HG03571 (cell line): ENCODE measurements around the gene STX4.

Source experiments
- ATAC-seq: cut with Tn5 transposase; IDR thresholded peaks from one replicate; pipeline ENCODE4 v1.9.1; 2021; ENCODE audit not compliant: unreplicated experiment

STX4 gene, protein sequence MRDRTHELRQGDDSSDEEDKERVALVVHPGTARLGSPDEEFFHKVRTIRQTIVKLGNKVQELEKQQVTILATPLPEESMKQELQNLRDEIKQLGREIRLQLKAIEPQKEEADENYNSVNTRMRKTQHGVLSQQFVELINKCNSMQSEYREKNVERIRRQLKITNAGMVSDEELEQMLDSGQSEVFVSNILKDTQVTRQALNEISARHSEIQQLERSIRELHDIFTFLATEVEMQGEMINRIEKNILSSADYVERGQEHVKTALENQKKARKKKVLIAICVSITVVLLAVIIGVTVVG

DNA sequence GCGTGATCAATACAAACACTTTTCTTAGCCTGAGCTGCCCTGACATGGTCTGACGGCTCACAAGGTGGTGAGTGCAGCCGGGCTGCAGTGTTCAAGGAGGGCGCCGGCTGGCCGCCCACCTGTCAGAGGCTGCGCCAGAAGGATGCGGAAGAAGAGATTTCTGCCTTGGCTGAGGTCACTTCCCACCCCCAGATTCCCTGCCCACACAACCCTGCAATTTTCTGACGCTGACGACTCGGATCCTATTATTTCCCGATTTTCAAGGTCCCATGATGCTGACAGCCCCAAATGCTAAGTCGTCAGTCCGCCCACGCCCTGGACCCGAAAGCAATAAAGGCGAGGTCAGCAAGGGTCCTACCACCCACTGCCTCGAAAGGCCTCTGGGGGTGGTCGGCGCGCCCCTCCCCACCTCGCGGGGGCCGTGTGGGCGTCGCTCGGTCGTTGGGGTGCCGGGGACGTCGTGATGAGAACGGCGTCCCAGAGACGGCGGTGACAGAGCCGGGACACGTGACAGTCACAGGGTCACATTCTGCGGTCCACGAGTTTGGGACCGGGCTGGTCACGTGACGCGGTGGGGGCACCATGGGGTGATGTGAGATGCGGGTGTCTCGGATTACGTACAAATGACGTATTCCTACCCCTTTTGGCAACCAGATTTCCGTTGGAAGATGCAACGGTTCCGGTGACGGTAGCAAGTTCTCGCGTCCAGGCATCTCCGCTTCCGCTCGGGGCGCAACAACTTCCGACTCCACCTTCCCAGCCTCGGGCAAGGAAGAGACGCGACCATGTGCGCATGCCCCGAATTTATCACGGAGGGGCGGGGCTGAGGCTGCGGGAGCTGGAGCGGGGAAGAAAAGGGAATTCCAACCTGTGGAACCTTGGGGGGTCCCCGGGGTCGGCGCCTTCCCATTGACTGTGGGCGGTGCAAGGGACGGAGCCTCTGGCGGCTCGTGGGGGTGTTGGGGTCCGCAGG, at the start of gene STX4:
Gene STX4, plus strand, starts transcription at position 823 of the 973 bp plus-strand sequence. CDS start 248 bp downstream, outside the sequence.
- peak; percentile 65 for ATAC-seq

DNA sequence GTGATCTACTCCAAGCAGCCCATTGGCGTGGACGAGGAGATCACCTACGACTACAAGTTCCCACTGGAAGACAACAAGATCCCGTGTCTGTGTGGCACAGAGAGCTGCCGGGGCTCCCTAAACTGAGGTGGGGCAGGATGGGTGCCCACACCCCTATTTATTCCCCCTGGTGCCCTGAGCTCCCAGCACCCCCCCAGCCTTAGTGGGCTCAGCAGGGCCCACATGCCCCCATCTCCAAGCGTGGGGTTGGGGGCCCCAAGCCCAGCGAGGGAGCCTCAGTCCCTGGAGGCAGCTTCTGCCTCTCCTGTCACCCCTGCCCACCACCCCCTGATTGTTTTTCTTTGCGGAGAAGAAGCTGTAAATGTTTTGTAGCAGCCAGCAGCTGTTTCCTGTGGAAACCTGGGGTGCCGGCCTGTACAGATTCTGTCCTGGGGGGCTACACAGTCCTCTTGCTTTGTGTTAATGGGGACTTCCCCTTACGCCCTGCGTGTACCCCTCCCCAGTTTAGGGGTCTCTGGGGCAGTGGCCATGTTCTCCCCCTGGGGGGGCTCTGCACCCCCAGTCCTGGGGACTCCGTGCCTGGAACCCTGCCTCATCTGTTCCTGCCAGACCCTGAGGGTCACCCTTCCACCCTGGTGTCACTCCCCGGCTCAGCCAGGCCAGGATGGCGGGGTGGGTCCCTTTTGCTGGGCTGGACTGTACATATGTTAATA, 49.3 kb upstream of the STX4 start:
- no peak for ATAC-seq

DNA sequence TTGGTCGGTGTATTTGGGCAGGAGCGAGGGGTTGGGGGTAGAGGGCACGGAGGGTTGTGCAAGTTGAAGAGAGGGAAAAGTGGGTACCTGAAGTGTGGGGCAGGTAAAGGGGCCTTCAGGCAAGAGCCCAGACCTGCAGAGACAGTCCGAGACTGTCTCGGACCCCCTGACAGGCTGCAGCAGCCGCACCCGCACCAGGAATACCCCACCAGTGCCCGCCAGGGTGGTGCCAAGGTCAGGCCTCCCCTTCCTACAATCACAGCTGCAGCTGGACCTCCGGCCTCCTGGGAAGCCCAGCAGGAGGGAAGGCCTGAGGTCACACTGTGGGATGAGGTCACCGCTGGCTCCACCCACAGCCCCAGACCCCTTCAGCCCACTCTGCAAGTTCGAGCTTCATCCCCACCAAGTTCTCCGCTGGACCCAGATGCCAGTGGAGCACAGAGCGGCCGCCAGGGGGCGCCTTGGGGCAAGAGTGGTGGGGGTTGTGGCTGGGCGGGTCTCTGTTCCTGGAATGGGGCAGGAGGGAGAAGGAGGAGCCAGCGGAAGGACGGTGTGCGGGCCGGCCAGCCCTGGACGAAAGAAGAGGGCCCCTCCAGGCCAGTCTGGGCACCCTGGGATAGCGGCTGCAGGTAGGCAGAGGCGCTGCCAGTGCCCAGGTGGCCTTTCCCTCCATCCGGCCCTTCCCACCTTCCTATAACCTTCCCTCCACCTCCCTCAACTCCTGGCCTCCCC, 48.5 kb upstream of the STX4 start, which contains the start of gene HSD3B7:
Gene HSD3B7, plus strand, starts transcription at position 539 of the 732 bp plus-strand sequence. CDS start 452 bp downstream, outside the sequence.
- no peak for ATAC-seq

DNA sequence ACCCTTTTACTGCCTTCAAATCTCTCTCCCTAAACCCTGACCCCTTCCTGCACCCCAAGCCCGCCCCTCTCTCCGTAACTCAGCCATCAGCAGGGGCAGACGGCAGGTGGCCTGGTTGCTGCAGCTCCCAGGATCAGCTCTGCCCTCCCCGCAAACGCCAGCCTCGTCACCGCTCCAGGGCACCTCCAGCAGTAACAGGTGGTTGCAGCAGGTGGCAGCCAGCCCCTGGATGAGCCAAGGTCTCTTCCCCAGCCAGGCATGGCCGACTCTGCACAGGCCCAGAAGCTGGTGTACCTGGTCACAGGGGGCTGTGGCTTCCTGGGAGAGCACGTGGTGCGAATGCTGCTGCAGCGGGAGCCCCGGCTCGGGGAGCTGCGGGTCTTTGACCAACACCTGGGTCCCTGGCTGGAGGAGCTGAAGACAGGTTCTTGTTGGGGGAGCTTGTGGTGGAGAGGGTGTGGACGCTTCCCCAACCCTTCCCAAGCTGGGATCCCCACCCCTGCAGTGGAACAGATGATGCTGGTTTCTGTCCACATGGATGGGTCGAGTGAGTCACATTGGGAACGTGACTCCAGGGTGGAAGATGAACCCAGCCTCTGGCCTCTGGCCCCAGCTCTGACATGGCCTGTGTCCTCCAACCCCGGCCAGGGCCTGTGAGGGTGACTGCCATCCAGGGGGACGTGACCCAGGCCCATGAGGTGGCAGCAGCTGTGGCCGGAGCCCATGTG, 47.8 kb upstream of the STX4 start:
- ATAC-seq: no peak

DNA sequence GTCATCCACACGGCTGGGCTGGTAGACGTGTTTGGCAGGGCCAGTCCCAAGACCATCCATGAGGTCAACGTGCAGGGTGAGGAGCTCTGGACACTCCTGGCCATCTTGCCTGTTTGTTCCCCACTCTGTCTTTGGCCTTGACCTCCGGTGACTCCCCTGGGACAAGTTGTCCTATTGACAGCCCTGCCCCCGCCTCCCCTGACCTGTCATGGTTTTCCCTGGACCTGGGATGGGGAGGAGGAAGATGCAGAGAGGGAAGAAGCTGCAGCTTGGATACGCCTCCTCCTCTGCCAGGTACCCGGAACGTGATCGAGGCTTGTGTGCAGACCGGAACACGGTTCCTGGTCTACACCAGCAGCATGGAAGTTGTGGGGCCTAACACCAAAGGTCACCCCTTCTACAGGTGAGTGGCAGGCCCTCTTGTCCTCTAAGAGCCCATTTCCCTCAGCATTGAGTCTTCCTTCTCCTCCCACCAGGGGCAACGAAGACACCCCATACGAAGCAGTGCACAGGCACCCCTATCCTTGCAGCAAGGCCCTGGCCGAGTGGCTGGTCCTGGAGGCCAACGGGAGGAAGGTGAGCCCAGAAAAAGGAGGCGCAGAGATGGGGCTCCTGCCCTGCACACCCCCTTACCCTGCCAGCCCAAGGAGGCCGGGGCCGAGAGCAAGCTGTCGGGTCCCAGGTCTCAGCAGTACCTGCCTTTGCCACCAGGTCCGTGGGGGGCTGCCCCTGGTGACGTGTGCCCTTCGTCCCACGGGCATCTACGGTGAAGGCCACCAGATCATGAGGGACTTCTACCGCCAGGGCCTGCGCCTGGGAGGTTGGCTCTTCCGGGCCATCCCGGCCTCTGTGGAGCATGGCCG, 47.0 kb upstream of the STX4 start:
- ATAC-seq: no peak

DNA sequence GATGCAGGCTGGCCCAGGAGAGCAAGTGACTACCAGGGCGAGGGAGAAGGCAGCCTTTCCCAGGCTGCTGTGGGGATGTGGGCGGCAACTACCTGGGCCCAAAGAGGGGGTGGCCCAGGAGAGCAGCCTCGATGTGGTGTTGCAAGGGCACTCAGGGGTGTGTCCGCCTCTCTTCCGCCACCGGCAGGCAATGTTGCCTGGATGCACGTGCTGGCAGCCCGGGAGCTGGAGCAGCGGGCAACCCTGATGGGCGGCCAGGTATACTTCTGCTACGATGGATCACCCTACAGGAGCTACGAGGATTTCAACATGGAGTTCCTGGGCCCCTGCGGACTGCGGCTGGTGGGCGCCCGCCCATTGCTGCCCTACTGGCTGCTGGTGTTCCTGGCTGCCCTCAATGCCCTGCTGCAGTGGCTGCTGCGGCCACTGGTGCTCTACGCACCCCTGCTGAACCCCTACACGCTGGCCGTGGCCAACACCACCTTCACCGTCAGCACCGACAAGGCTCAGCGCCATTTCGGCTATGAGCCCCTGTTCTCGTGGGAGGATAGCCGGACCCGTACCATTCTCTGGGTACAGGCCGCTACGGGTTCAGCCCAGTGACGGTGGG, 45.7 kb upstream of the STX4 start:
- ATAC-seq: no peak

DNA sequence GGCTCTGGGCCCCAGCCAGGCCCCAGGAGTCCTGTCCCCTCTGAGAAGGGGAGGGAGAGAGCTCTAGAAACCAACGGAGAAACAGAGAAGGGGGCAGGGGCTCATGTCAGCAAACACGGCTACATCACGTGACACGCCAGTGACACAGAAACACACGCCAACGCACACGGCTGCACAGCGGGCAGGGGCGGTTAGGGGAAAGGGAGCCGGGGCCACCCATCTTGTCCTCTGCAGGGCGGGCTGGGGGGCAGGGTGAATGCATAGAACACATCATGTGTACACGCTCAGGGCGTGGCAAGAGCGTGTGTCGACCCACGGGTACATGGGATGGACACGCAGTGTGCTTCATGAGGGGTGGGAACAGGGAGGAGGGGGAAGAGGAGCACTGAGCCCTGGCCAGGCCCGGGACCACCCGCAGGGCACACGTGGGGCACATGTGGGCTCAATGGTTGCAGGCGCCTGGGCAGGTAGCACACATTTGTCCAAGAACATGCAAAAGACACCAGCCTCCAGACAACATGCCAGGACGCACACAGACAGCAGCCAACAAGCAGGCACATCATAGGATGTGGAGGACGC, 43.8 kb upstream of the STX4 start:
- no peak for ATAC-seq

DNA sequence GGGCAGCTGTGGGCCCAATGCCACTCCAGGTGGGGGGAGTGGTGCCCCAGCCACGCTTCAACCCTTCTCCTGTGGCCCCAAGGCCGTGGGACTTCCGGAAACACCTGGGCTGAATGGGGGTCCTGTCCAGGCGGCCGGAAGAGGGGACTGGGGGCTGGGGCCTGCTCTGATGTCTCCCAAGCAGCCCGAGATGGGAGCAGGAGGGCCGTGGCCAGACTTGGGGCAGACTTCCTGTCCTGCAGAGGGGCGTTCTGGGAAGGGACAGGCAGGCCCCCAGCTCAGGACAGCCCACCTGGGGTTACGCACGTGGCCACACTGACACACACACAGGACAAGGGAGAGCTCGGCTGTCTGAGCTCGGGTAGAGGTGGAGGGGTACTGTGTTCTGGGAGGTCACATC, 43.3 kb upstream of the STX4 start:
- no peak for ATAC-seq

DNA sequence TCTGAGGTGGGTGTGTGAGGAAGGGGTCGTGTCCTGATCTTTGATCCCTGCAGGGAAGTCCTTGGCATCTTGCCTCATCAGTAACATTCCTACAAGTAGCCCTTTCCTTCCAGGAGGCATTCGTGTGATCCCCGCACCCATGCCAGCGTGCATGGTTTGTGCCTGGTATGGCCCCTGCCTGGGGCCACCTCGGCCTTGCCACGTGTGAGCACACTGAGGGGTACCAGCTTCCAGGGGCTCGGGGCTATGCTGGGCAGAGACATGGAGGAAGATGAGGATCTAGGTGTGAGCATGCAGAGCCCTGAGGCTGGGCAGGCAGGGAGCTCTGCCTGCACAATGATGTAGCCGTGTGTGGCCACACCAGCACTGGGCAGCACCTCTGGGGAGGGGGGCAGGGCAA, 42.3 kb upstream of the STX4 start:
- no peak for ATAC-seq

DNA sequence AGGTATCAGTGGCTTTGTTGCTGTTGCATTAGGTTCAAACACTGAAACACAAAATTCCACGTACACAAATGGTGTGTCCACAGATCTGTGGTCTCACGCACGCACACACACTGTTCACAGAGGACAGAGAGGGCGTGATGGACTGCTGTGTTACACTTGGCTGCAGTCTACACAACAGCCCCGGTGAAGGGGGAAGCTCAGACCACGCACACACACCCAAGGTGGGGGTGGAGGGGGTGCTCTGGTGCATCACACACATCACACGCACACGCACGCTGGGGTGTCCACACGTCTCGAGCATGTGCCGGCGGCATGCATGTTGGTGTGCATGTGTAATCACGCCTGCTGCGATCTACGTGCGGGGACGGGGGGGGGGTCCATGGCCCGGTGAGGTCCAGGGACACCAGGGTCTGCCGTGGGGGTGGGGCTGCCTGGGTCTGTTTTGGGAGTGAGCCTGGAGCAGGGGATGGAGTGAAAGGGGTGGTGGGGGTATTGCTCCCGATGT, 41.0 kb upstream of the STX4 start:
- no peak for ATAC-seq

DNA sequence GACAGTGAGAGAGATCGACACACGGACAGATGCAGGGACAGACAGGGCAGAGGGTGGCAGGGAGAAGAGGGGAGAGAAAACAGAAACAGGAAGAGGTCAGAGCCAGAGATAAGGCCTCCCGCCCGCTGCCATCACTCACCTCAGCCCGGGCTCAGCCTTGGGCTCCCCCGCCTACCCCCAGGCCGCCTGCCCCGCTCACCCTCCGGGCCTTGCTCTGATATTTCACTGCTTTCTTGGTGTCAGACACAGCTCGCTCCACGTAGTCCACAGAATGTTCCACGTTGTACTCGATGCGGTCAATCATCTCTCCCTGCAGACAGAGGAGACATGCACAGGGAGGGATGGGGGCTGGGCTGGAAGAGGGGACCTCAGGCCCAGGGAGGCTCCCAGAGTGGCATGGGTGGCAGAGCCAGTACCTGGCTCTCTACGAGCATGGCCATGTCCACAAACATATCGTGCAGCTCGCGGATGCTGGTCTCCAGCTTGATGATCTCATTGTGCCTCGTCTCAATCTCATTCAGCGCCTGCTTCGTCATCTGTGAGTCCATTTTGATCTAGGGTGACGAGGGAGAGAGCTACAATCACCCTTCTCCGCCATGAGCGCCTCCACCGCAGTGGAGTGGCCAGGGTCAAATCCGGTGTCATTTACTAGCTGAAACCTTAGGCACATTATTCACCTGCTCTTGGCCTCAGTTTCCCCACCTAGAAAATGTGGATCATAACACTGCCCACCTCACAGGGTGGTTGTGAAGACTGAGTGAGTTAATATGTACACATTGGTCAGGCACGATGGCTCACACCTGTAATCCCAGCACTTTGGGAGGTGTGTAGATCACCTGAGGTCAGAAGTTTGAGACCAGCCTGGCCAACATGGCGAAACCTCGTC, 40.2 kb upstream of the STX4 start:
- ATAC-seq: no peak

DNA sequence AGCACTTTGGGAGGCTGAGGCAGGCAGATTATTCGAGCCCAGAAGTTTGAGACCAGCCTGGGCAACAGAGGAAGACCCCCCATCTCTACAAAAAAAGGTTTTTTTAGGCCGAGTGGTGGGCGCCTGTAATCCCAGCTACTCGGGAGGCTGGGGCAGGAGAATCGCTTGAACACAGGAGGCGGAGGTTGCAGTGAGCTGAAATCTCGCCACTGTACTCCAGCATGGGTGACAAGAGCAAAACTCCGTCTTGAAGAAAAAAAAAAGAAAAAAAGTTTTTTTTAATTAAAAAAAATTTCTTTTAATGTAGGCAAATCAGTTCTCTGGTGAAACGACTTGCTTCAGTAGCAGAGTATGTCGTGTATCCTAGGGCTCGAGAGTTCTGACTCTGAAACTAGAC, 37.4 kb upstream of the STX4 start:
- no peak for ATAC-seq

DNA sequence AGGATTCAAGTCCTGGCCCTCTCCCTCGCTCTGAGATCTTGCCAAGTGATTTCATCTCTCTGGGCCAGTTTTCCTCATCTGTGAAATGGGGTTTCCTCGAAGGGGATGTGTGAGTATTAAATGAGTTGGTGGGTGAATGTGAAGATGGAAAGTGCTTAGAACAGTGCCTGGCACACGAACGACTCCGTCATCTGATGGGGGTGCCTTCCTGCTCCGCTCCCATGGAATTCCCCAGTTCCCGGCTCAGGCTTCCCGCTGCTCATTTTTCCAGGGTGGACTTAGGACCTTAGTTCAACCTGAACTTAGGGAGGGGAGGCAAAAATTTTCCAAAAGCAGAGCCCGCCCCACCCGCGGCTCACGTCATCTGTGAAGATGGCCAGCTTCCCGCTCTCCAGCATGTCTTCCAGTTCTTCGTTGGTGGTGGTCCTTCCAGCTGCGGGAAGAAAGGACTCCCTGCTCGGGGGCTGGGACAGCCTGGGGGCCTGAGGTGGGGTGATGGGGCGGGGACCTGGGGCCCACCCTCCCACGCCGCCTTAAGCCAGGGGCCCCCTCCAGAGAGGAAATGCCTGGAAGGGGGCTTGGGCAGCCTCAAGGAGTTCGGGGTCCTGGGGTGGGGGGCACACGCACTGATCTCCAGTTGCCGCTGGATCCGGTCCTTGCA, 36.9 kb upstream of the STX4 start:
- ATAC-seq: no peak

DNA sequence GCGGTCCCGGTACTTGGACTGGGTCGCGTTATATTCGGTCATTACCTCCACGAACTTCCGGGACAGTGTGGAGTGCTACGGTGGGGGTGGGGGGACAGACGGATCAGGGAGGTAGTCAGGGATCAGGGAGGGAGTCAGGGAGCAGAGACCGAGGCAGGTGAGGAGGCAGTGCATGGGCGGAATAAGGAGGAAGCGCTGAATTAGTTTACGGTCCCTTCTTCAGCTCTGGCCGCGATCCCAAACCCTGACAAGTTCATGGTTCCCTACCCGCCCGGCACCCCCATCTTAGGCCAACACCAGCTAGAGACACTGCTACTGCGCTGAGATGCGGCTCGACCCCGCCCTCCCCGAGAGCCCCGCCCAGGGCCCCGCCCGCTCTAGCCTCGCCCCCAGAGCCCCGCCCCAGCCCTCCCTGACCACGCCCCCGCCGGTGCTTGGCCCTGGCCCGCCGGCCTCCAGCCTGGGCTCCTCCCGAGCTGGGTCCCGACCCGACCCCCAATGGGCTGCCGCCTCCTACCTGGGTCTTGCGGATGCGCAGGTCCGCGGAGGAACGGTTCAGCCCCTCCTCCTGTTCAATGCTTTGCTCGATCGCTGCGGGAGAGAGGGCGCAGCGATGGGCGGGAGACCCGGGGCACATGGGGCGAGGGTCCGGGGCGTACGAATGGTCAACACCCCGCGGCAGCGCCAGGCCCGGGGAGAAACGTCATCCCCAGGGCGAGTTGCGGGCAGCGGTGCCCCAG, 36.2 kb upstream of the STX4 start:
- ATAC-seq: peak; percentile 74

DNA sequence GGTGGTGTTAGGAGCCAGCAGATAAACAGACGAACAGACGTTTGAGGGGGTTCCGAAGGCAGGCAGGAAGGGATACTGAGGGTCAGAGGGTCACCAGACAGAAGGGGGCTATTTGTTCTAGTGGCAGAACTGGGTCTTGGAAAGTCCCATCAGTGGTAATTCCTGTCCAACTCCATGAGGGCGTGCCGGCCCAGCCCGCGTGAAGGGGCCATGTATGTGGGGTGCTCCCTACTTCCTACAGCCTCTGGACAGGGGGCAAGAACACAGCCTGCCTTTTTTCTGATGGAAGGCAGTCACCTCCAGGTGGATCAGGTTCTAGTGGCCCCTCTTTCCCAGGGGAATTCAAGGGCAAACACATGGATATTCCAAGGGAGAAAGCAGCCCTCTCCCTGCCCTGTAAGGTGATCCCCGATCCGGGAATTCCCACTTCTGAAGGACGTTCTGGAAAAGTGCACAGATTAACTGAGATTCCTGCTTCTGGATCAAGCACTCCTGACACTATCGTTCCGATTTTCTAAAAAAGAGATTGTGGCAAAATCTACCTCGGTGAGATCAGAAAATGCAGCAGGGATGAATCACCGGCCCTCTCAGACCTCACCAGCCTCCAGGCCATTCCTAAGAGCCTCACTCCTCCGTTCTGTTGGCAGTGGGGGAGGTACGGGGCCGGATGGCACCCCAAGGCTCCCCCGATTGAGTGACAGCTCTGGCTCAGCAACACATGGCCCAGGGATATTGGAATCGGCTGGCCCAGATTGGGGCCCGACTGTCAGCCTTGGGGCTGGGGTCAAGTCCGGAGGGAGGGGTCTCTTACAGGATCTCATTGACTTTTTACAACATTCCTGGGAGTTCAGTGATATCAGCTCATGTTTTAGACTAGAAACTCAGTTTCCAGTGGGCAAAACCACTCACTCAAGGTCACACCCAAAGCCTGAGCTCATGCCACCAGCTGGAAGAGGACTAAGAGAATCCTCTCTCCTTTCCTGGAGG, 35.3 kb upstream of the STX4 start:
- ATAC-seq: no peak
